ENCODE measurements around the gene BPIFB3.
"Not testable (repeated sequence)": the region's sequence is repeated elsewhere in the genome, so short reads cannot be mapped to it uniquely, and the experiment has no call there.

The BPIFB3 gene

GRCh38 chr20:33030569-33030968, 23.1 kb upstream of the BPIFB3 start:
- no peak for DNase-seq

- DNase-seq: no peak
Measured at GRCh38 chr20:33031531-33031930, 22.2 kb upstream of the BPIFB3 start, which contains the start of gene BPIFB6. Gene BPIFB6, plus strand, starts transcription at chr20:33031648. Its CDS starts 0 bp downstream, at chr20:33031648.

- DNase-seq: no peak
Measured at GRCh38 chr20:33032555-33032954, 21.1 kb upstream of the BPIFB3 start.

- no peak for DNase-seq
Measured at GRCh38 chr20:33033381-33033780, 20.3 kb upstream of the BPIFB3 start.

GRCh38 chr20:33034115-33034514, 19.6 kb upstream of the BPIFB3 start:
- DNase-seq: no peak

- no peak for DNase-seq
Measured at GRCh38 chr20:33034901-33035492, 18.7 kb upstream of the BPIFB3 start.

- DNase-seq: no peak
Measured at GRCh38 chr20:33037456-33037855, 16.2 kb upstream of the BPIFB3 start.

- no peak for DNase-seq
Measured at GRCh38 chr20:33038243-33038642, 15.5 kb upstream of the BPIFB3 start.

GRCh38 chr20:33042430-33042829, 11.3 kb upstream of the BPIFB3 start:
- DNase-seq: no peak

- no peak for DNase-seq
Measured at GRCh38 chr20:33042983-33043730, 10.5 kb upstream of the BPIFB3 start.

- no peak for DNase-seq
Measured at GRCh38 chr20:33043731-33044181, 9.9 kb upstream of the BPIFB3 start.

GRCh38 chr20:33045129-33045721, 8.5 kb upstream of the BPIFB3 start:
- DNase-seq: not testable (repeated sequence)

GRCh38 chr20:33046412-33046811, 7.3 kb upstream of the BPIFB3 start:
- DNase-seq: no peak

- DNase-seq: no peak
Measured at GRCh38 chr20:33051333-33051732, 2.4 kb upstream of the BPIFB3 start.

- DNase-seq: no peak
Measured at GRCh38 chr20:33054381-33054780, 678 bp downstream of the BPIFB3 start.

- no peak for DNase-seq
Measured at GRCh38 chr20:33054791-33055190, 1.1 kb downstream of the BPIFB3 start.

GRCh38 chr20:33059136-33059535, 5.4 kb downstream of the BPIFB3 start:
- DNase-seq: no peak

GRCh38 chr20:33059741-33060390, 6.2 kb downstream of the BPIFB3 start:
- no peak for DNase-seq

- DNase-seq: no peak
Measured at GRCh38 chr20:33061658-33062028, 7.9 kb downstream of the BPIFB3 start.

- no peak for DNase-seq
Measured at GRCh38 chr20:33062105-33062824, 8.6 kb downstream of the BPIFB3 start.

GRCh38 chr20:33062825-33063149, 9.1 kb downstream of the BPIFB3 start:
- DNase-seq: no peak

- no peak for DNase-seq
Measured at GRCh38 chr20:33063271-33063670, 9.6 kb downstream of the BPIFB3 start.

Measured in SIG-M5 (cell line).